ENCODE measurements around the gene VIPAS39. TPM values are rescaled to one million over a fixed set of nuclear protein-coding genes. Genes with fewer than 3 reads are reported as not detected.

The VIPAS39 gene
- total and polyA plus RNA-seq, 2 of the 13 experiments (the other 11 are each of a cell fraction or from before 2014, with no cell fraction given), result 13.3 to 21.5 TPM

DNA sequence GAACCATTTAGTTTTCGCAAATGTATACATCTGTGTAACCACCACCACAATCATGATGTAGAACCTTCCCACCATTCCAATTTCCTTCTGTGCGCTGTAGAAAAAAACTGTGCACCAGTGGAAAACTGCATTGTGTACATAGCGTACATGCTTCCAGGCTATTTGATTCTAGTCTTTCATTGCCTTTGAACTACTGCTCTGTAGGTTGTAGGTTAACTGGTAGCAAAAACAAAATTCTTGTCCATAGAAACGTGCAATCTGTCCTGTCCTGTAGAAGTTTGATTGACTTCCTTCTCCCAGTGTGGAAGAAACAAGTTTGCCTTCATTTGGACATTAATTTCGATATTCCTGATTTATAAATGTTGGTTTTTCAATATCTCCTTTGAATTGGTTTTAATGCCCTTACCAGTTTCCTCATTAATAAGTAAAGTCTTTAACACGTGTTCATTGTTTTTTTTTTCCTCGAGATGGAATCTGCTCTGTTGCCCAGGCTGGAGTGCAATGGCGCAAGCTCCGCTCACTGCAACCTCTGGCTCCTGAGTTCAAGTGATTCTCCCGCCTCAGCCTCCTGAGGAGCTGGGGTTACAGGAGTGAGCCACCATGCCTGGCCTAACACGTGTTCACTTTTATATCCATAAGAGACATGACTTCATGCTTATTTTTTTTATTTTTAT is 44.8 kb upstream of the VIPAS39 start (continued):
- TF ChIP-seq, protein P1, sequence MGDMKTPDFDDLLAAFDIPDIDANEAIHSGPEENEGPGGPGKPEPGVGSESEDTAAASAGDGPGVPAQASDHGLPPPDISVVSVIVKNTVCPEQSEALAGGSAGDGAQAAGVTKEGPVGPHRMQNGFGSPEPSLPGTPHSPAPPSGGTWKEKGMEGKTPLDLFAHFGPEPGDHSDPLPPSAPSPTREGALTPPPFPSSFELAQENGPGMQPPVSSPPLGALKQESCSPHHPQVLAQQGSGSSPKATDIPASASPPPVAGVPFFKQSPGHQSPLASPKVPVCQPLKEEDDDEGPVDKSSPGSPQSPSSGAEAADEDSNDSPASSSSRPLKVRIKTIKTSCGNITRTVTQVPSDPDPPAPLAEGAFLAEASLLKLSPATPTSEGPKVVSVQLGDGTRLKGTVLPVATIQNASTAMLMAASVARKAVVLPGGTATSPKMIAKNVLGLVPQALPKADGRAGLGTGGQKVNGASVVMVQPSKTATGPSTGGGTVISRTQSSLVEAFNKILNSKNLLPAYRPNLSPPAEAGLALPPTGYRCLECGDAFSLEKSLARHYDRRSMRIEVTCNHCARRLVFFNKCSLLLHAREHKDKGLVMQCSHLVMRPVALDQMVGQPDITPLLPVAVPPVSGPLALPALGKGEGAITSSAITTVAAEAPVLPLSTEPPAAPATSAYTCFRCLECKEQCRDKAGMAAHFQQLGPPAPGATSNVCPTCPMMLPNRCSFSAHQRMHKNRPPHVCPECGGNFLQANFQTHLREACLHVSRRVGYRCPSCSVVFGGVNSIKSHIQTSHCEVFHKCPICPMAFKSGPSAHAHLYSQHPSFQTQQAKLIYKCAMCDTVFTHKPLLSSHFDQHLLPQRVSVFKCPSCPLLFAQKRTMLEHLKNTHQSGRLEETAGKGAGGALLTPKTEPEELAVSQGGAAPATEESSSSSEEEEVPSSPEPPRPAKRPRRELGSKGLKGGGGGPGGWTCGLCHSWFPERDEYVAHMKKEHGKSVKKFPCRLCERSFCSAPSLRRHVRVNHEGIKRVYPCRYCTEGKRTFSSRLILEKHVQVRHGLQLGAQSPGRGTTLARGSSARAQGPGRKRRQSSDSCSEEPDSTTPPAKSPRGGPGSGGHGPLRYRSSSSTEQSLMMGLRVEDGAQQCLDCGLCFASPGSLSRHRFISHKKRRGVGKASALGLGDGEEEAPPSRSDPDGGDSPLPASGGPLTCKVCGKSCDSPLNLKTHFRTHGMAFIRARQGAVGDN (CRISPR knock-in tag; IDR thresholded peaks at IDR 0.05), result peak; percentile 73
- TF ChIP-seq ZNF749 (CRISPR knock-in tag; IDR thresholded peaks at IDR 0.05; ENCODE audit: borderline replicate concordance), result no peak
- no peak for TF ChIP-seq ZNF24 (IDR thresholded peaks at IDR 0.05)
- TF ChIP-seq ZIK1 (CRISPR knock-in tag; IDR thresholded peaks at IDR 0.05; ENCODE audit: borderline replicate concordance, low read depth), result no peak
- TF ChIP-seq, protein P2, sequence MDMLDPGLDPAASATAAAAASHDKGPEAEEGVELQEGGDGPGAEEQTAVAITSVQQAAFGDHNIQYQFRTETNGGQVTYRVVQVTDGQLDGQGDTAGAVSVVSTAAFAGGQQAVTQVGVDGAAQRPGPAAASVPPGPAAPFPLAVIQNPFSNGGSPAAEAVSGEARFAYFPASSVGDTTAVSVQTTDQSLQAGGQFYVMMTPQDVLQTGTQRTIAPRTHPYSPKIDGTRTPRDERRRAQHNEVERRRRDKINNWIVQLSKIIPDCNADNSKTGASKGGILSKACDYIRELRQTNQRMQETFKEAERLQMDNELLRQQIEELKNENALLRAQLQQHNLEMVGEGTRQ (IDR thresholded peaks at IDR 0.05; ENCODE audit: low read depth, low read length), result no peak
- TF ChIP-seq, protein P2 (CRISPR knock-in tag; IDR thresholded peaks at IDR 0.05; ENCODE audit: borderline replicate concordance), result no peak
- no peak for TF ChIP-seq FOXC1 (CRISPR knock-in tag; IDR thresholded peaks at IDR 0.05; ENCODE audit: borderline replicate concordance)
- TF ChIP-seq RFXANK (CRISPR knock-in tag; IDR thresholded peaks at IDR 0.05), result peak; percentile 56; the same call in 1 of the 2 replicates
- no peak for TF ChIP-seq SCMH1 (CRISPR knock-in tag; IDR thresholded peaks at IDR 0.05; ENCODE audit: borderline replicate concordance)
- TF ChIP-seq CBX5 (CRISPR knock-in tag; IDR thresholded peaks at IDR 0.05; ENCODE audit: borderline replicate concordance), result no peak
- no peak for TF ChIP-seq MTF2 (CRISPR knock-in tag; IDR thresholded peaks at IDR 0.05; ENCODE audit: borderline replicate concordance)
- TF ChIP-seq FOXA1 (IDR thresholded peaks at IDR 0.05), result peak; percentile 68; the same call in 1 of the 2 replicates
- TF ChIP-seq FOXA1 (CRISPR knock-in tag; IDR thresholded peaks at IDR 0.05), result peak; percentile 89
- TF ChIP-seq, protein P3, sequence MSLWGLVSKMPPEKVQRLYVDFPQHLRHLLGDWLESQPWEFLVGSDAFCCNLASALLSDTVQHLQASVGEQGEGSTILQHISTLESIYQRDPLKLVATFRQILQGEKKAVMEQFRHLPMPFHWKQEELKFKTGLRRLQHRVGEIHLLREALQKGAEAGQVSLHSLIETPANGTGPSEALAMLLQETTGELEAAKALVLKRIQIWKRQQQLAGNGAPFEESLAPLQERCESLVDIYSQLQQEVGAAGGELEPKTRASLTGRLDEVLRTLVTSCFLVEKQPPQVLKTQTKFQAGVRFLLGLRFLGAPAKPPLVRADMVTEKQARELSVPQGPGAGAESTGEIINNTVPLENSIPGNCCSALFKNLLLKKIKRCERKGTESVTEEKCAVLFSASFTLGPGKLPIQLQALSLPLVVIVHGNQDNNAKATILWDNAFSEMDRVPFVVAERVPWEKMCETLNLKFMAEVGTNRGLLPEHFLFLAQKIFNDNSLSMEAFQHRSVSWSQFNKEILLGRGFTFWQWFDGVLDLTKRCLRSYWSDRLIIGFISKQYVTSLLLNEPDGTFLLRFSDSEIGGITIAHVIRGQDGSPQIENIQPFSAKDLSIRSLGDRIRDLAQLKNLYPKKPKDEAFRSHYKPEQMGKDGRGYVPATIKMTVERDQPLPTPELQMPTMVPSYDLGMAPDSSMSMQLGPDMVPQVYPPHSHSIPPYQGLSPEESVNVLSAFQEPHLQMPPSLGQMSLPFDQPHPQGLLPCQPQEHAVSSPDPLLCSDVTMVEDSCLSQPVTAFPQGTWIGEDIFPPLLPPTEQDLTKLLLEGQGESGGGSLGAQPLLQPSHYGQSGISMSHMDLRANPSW (CRISPR knock-in tag; IDR thresholded peaks at IDR 0.05; ENCODE audit: borderline replicate concordance), result no peak
- peak; percentile 68; the same call in 1 of the 2 replicates for TF ChIP-seq CREM (IDR thresholded peaks at IDR 0.05)
- TF ChIP-seq CREM (CRISPR knock-in tag; IDR thresholded peaks at IDR 0.05), result no peak
- peak; percentile 66; the same call in 1 of the 2 replicates for TF ChIP-seq MYC (CRISPR knock-in tag; IDR thresholded peaks at IDR 0.05; ENCODE audit: borderline replicate concordance)
- no peak for TF ChIP-seq BORCS8-MEF2B (CRISPR knock-in tag; IDR thresholded peaks at IDR 0.05)
- TF ChIP-seq ZNF225 (CRISPR knock-in tag; IDR thresholded peaks at IDR 0.05), result no peak
- TF ChIP-seq ZNF790 (CRISPR knock-in tag; IDR thresholded peaks at IDR 0.05; ENCODE audit: borderline replicate concordance), result no peak
- TF ChIP-seq TCF7 (IDR thresholded peaks at IDR 0.05; ENCODE audit: low read depth), result peak; percentile 80
- TF ChIP-seq SMAD3 (CRISPR knock-in tag; IDR thresholded peaks at IDR 0.05), result no peak
